Measurements from ENCODE around the gene FHOD1. TPM values are rescaled to one million over a fixed set of nuclear protein-coding genes. Genes with fewer than 3 reads are reported as not detected.

The FHOD1 gene
- total RNA-seq, 2 experiments from 2014 or later, result 16.5 to 55.0 TPM

DNA sequence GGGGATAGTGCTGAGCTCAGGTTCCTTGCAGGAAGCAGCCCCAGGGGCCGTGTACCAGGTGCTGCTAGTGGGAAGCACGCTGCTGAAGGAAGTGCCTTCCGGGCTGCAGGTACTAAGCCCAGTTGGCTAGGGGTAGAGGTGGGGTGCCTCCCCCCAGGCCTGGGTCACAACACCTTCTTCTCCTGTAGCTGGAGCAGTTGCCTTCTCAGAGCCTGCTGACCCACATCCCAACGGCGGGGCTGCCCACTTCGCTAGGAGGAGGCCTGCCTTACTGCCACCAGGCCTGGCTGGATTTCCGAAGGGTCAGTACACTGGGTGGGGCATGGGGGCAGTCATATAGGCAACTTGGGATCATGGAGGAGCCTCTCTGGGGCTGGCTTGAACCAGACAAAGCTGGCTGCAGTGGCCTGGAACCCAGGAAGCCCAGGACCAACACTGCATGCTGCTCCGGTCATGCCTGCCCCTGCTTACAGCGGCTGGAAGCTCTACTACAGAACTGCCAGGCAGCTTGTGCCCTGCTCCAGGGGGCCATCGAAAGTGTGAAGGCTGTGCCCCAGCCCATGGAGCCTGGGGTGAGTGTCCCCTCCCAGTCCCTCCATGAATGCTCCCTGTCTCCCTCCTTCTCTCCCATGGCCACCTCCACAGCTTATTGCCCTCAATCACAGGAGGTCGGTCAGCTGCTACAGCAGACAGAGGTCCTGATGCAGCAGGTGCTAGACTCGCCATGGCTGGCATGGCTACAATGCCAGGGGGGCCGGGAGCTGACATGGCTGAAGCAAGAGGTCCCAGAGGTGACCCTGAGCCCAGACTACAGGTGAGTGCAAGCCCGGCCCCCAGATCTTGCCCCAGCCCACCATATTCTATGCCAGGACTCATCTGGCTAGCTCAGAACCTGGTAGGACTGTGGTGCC lies 34.5 kb upstream of the FHOD1 start:
- DNase-seq (ENCODE audit: low spot score), result no peak
- Histone ChIP-seq H3K27ac (ENCODE audit: low read depth, low read length, poor library complexity, severe bottlenecking) (no peak overlapping the region), H3K9me2 (ENCODE audit: insufficient read depth, low read length) (no peaks in the 10 kb centered on the region), H3K36me3 (ENCODE audit: insufficient read depth, low read length) (no peaks in the 10 kb centered on the region), H3K4me2 (ENCODE audit: low read length) (no peak overlapping the region), H3K4me1 (ENCODE audit: insufficient read depth, low read length, poor library complexity, severe bottlenecking) (no peaks in the 10 kb centered on the region), H2AFZ (ENCODE audit: low read length) (no peak overlapping the region), H3K4me3 (ENCODE audit: low read depth, low read length, poor library complexity, severe bottlenecking) (no peak overlapping the region), H3K79me2 (ENCODE audit: insufficient read depth, low read depth, low read length) (no peaks in the 10 kb centered on the region), H4K20me1 (ENCODE audit: insufficient read depth, low read length) (no peaks in the 10 kb centered on the region), H3K9me3 (ENCODE audit: low read length) (no peaks in the 10 kb centered on the region)
- POLR2A ChIA-PET, result interaction anchor here (0.7 kb wide), 1 partner anchor 112 kb away, joined by 3 read pairs; no protein-coding TSS in a partner anchor
- TF ChIP-seq EZH2phosphoT487 (IDR thresholded peaks at IDR 0.05; ENCODE audit: borderline replicate concordance, low read depth, low read length), result no peak
- TF ChIP-seq, protein P1, sequence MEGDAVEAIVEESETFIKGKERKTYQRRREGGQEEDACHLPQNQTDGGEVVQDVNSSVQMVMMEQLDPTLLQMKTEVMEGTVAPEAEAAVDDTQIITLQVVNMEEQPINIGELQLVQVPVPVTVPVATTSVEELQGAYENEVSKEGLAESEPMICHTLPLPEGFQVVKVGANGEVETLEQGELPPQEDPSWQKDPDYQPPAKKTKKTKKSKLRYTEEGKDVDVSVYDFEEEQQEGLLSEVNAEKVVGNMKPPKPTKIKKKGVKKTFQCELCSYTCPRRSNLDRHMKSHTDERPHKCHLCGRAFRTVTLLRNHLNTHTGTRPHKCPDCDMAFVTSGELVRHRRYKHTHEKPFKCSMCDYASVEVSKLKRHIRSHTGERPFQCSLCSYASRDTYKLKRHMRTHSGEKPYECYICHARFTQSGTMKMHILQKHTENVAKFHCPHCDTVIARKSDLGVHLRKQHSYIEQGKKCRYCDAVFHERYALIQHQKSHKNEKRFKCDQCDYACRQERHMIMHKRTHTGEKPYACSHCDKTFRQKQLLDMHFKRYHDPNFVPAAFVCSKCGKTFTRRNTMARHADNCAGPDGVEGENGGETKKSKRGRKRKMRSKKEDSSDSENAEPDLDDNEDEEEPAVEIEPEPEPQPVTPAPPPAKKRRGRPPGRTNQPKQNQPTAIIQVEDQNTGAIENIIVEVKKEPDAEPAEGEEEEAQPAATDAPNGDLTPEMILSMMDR (conservative IDR thresholded peaks at IDR 0.05; ENCODE audit: low read length), result no peak
- CTCF ChIA-PET (ENCODE audit: unreplicated experiment), result no interaction called here
- BruUV-seq (replicated peaks), result no TSS peak
- intact Hi-C loops (cut with micrococcal nuclease; ENCODE audit: unreplicated experiment), result no loop called here

DNA sequence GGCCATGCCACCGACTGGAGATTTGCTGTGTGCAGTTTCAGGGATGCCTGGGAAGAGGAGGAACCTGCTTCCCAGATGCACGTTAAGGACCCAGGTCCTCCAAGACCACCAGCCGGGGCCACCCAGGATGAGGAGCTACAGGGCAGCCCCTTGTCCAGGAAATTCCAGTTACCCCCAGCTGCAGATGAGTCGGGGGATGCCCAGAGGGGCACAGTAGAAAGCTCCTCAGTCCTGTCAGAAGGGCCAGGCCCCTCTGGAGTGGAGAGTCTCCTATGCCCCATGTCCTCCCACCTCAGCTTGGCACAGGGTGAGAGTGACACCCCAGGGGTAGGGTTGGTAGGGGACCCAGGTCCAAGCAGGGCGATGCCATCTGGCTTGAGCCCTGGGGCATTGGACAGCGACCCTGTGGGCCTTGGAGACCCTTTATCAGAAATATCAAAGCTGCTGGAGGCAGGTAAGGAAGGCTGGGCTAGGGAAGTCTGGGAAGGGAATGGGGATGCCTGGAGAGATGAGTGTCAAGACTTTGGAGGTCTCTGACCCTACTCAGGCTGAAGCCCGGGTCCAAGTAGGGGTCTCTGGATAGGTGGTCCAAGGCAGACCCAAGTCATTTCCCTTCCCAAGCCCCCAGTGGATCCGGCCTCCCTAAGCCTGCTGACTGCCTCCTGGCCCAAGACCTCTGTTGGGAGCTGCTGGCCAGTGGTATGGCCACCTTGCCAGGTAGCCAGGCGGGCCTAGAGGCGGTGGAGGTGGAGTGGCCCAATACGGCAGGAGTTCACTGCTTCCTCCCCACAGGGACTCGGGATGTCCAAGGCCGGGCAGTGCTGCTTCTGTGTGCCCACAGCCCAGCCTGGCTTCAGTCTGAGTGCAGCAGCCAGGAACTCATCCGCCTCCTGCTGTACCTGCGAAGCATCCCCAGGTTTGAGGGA lies 33.1 kb upstream of the FHOD1 start:
- Histone ChIP-seq H3K4me3 (ENCODE audit: low read depth, low read length, poor library complexity, severe bottlenecking) (no peak overlapping the region), H4K20me1 (ENCODE audit: insufficient read depth, low read length) (no peaks in the 10 kb centered on the region), H3K27ac (ENCODE audit: low read depth, low read length, poor library complexity, severe bottlenecking) (no peak overlapping the region), H3K4me1 (ENCODE audit: insufficient read depth, low read length, poor library complexity, severe bottlenecking) (no peaks in the 10 kb centered on the region), H3K36me3 (ENCODE audit: insufficient read depth, low read length) (no peaks in the 10 kb centered on the region), H2AFZ (ENCODE audit: low read length) (no peak overlapping the region), H3K79me2 (ENCODE audit: insufficient read depth, low read depth, low read length) (no peaks in the 10 kb centered on the region), H3K9me2 (ENCODE audit: insufficient read depth, low read length) (no peaks in the 10 kb centered on the region), H3K4me2 (ENCODE audit: low read length) (no peak overlapping the region), H3K9me3 (ENCODE audit: low read length) (no peaks in the 10 kb centered on the region)
- POLR2A ChIA-PET, result no interaction called here
- BruUV-seq (replicated peaks), result no TSS peak
- TF ChIP-seq, protein P1 (conservative IDR thresholded peaks at IDR 0.05; ENCODE audit: low read length), result no peak
- no peak for TF ChIP-seq EZH2phosphoT487 (IDR thresholded peaks at IDR 0.05; ENCODE audit: borderline replicate concordance, low read depth, low read length)
- CTCF ChIA-PET (ENCODE audit: unreplicated experiment), result no interaction called here
- DNase-seq (ENCODE audit: low spot score), result no peak
- intact Hi-C loops (cut with micrococcal nuclease; ENCODE audit: unreplicated experiment), result no loop called here

All from OCI-LY7 (cell line).